HuH-7.5 (cell line): Measurements from ENCODE around the gene PKD2L2.
"Not testable (repeated sequence)": the region's sequence is repeated elsewhere in the genome, so short reads cannot be mapped to it uniquely, and the experiment has no call there.

ENCODE experiments used
- DNase-seq: peaks from one replicate; pipeline ENCODE4 v3.0.0; 2011; ENCODE audit warnings: low spot score

Gene PKD2L2

GRCh38 chr5:137957948-137958347, 68.7 kb downstream of the PKD2L2 start:
- no peak for DNase-seq

GRCh38 chr5:137959488-137959887, 70.2 kb downstream of the PKD2L2 start:
- DNase-seq, result no peak

GRCh38 chr5:137960141-137960540, 70.9 kb downstream of the PKD2L2 start:
- no peak for DNase-seq

- DNase-seq, result no peak
These were observed 71.6 kb downstream of the PKD2L2 start for GRCh38 chr5:137960819-137961218.

GRCh38 chr5:137970384-137970783, 81.1 kb downstream of the PKD2L2 start:
- not testable (repeated sequence) for DNase-seq

GRCh38 chr5:137975208-137975607, 86.0 kb downstream of the PKD2L2 start:
- no peak for DNase-seq

GRCh38 chr5:137989419-137989818, 100.2 kb downstream of the PKD2L2 start:
- DNase-seq, result no peak
